NCI-H1092 treated with DMSO at 0.1 percent for 48 hours (cell line): ENCODE results near the gene NPIPB2.
A peak's percentile ranks its signal among the peaks of the same experiment; 100 is the strongest.
"Not testable (repeated sequence)": the region's sequence is repeated elsewhere in the genome, so short reads cannot be mapped to it uniquely, and the experiment has no call there.

Experiments used
- DNase-seq: peaks from one replicate; lab custom pipeline; 2025; lab: John Stamatoyannopoulos, UW

Gene NPIPB2

GRCh38 chr16:11957591-11958395 is 15.9 kb upstream of the NPIPB2 start:
- DNase-seq: no peak

- DNase-seq: no peak
Measured at GRCh38 chr16:11956558-11956957, 14.7 kb upstream of the NPIPB2 start.

GRCh38 chr16:11955713-11956123 is 13.9 kb upstream of the NPIPB2 start:
- no peak for DNase-seq

- DNase-seq: not testable (repeated sequence)
Measured at GRCh38 chr16:11953576-11953975, 11.7 kb upstream of the NPIPB2 start.

GRCh38 chr16:11950388-11950787 is 8.5 kb upstream of the NPIPB2 start:
- no peak for DNase-seq

- DNase-seq: peak; percentile 40
Measured at GRCh38 chr16:11949527-11949926, 7.7 kb upstream of the NPIPB2 start.

- DNase-seq: no peak
Measured at GRCh38 chr16:11948819-11949218, 7.0 kb upstream of the NPIPB2 start.

GRCh38 chr16:11946433-11946832 is 4.6 kb upstream of the NPIPB2 start:
- DNase-seq: no peak

GRCh38 chr16:11927350-11927749 is 14.5 kb downstream of the NPIPB2 start:
- not testable (repeated sequence) for DNase-seq

GRCh38 chr16:11924046-11924445 is 17.8 kb downstream of the NPIPB2 start:
- not testable (repeated sequence) for DNase-seq

GRCh38 chr16:11916524-11917285 is 25.1 kb downstream of the NPIPB2 start:
- no peak for DNase-seq

- DNase-seq: peak; percentile 97
Measured at GRCh38 chr16:11915644-11916523, 26.0 kb downstream of the NPIPB2 start, which contains the start of gene GSPT1. GSPT1 (minus strand) TSS chr16:11915956; CDS start chr16:11915720, 236 bp downstream.

GRCh38 chr16:11915114-11915643 is 26.7 kb downstream of the NPIPB2 start:
- no peak for DNase-seq

GRCh38 chr16:11914210-11915113 is 27.4 kb downstream of the NPIPB2 start:
- DNase-seq: no peak

- no peak for DNase-seq
Measured at GRCh38 chr16:11913425-11914079, 28.3 kb downstream of the NPIPB2 start.

- DNase-seq: no peak
Measured at GRCh38 chr16:11909653-11910545, 31.9 kb downstream of the NPIPB2 start.

GRCh38 chr16:11907160-11907970 is 34.5 kb downstream of the NPIPB2 start:
- no peak for DNase-seq

- DNase-seq: no peak
Measured at GRCh38 chr16:11903906-11904305, 37.9 kb downstream of the NPIPB2 start.
